Spinal cord (tissue), 4 donors: ENCODE data around the gene NRBF2. TPM values are rescaled to one million over a fixed set of nuclear protein-coding genes. Genes with fewer than 3 reads are reported as not detected.

Experiments
- polyA plus RNA-seq, 2 donors: library from polyadenylated mRNA; unstranded; fragments of 120-200 nt; gene quantifications; one replicate each; pipeline ENCODE4 v1.2.1, GENCODE V29; 2013; ENCODE audit not compliant: insufficient read length in 2 of 2
- small RNA-seq: library from RNA; depleted of rRNA; stranded (forward); fragments of <200 nt; gene quantifications from one replicate; pipeline ENCODE3, GENCODE V24; 2014; ENCODE audit warnings: low replicate concordance
- total RNA-seq, 2 donors: library from RNA; depleted of rRNA in 1 of 2; stranded (reverse); fragments of 120-200 nt in 1 of 2; fragments of >200 nt in 1 of 2; gene quantifications; one replicate each; pipeline versions ENCODE4 v1.2.3 to v1.2.4, GENCODE V29; 2013 to 2014

Gene NRBF2
- total and polyA plus RNA-seq, 4 donors = 17.8 to 21.0 (median 20.3) TPM

Small RNA genes within 50 kb of the gene (small RNA-seq; reads per million reads assigned to genes)
- not detected for gene RNU6-543P
